Myocyte (in vitro differentiated cells): ENCODE measurements around the gene CYP2C19. TPM values are rescaled to one million over a fixed set of nuclear protein-coding genes. Genes with fewer than 3 reads are reported as not detected.
A peak's percentile ranks its signal among the peaks of the same experiment; 100 is the strongest.
"Not testable (repeated sequence)": the region's sequence is repeated elsewhere in the genome, so short reads cannot be mapped to it uniquely, and the experiment has no call there.

Source experiments
- DNase-seq: peaks from one replicate; pipeline ENCODE4 v3.0.0-alpha.2; 2012; ENCODE audit warnings: low read depth
- polyA plus RNA-seq: library from polyadenylated mRNA; unstranded; fragments of >200 nt; gene quantifications from one replicate; pipeline ENCODE4 v1.2.1, GENCODE V29; 2012; ENCODE audit warnings: missing spikeins
- total RNA-seq: library from RNA; depleted of rRNA; stranded (reverse); fragments of >200 nt; gene quantifications from 2 replicates; pipeline ENCODE4 v1.2.3, GENCODE V29; 2014

The CYP2C19 gene
- 0.08 TPM in 1 of 2 replicates, not detected in the other for total RNA-seq
- polyA plus RNA-seq: not detected

- no peak for DNase-seq
Observed at GRCh38 chr10:94762393-94762792, at the start of gene CYP2C19. CYP2C19 (plus strand) TSS chr10:94762681; CDS start chr10:94762706, 25 bp downstream.

- DNase-seq: peak; percentile 2
Observed at GRCh38 chr10:94725871-94726270, 36.6 kb upstream of the CYP2C19 start.

- DNase-seq: no peak
Observed at GRCh38 chr10:94735197-94735596, 27.3 kb upstream of the CYP2C19 start.

- no peak for DNase-seq
Observed at GRCh38 chr10:94738588-94738987, 23.9 kb upstream of the CYP2C19 start.

- DNase-seq: no peak
Observed at GRCh38 chr10:94747137-94747536, 15.3 kb upstream of the CYP2C19 start.

- DNase-seq: no peak
Observed at GRCh38 chr10:94747838-94748237, 14.6 kb upstream of the CYP2C19 start.

GRCh38 chr10:94757916-94758315 is 4.6 kb upstream of the CYP2C19 start:
- no peak for DNase-seq

GRCh38 chr10:94760586-94761178 is 1.8 kb upstream of the CYP2C19 start:
- no peak for DNase-seq

GRCh38 chr10:94775425-94775824 is 12.9 kb downstream of the CYP2C19 start:
- DNase-seq: not testable (repeated sequence)

- no peak for DNase-seq
Observed at GRCh38 chr10:94777886-94778458, 15.5 kb downstream of the CYP2C19 start.

- DNase-seq: no peak
Observed at GRCh38 chr10:94780844-94781243, 18.4 kb downstream of the CYP2C19 start.

GRCh38 chr10:94784256-94784655 is 21.8 kb downstream of the CYP2C19 start:
- DNase-seq: no peak

- no peak for DNase-seq
Observed at GRCh38 chr10:94785211-94785610, 22.7 kb downstream of the CYP2C19 start.

GRCh38 chr10:94800551-94800950 is 38.1 kb downstream of the CYP2C19 start:
- not testable (repeated sequence) for DNase-seq

GRCh38 chr10:94803307-94803706 is 40.8 kb downstream of the CYP2C19 start:
- DNase-seq: no peak

GRCh38 chr10:94830025-94830424 is 67.5 kb downstream of the CYP2C19 start:
- DNase-seq: not testable (repeated sequence)

GRCh38 chr10:94846204-94846603 is 83.7 kb downstream of the CYP2C19 start:
- no peak for DNase-seq

GRCh38 chr10:94850766-94851165 is 88.3 kb downstream of the CYP2C19 start:
- no peak for DNase-seq

- no peak for DNase-seq
Observed at GRCh38 chr10:94851263-94851662, 88.8 kb downstream of the CYP2C19 start.

GRCh38 chr10:94852438-94852837 is 90.0 kb downstream of the CYP2C19 start:
- no peak for DNase-seq

GRCh38 chr10:94853065-94853464 is 90.6 kb downstream of the CYP2C19 start:
- no peak for DNase-seq

- no peak for DNase-seq
Observed at GRCh38 chr10:94858005-94858404, 95.5 kb downstream of the CYP2C19 start.

- DNase-seq: no peak
Observed at GRCh38 chr10:94859086-94859485, 96.6 kb downstream of the CYP2C19 start.
